H9 (cell line): Measurements from ENCODE around the gene LNPK. TPM values are rescaled to one million over a fixed set of nuclear protein-coding genes. Genes with fewer than 3 reads are reported as not detected.

Source experiments
- DNase-seq: peaks from one replicate; pipeline ENCODE4 v3.0.0-alpha.2; 2017
- H2AFZ ChIP-seq: one replicate; pipeline ENCODE4 v1.6.1; 2013; ENCODE audit warnings: mild to moderate bottlenecking, low read length, control low read depth, moderate library complexity
- H2AK5ac ChIP-seq: 2 replicates; pipeline ENCODE4 v1.6.1; 2013; ENCODE audit warnings: low read length, control low read depth, mixed read lengths; ENCODE audit not compliant: insufficient read length
- H2BK120ac ChIP-seq: one replicate; pipeline ENCODE4 v1.6.1; 2013; ENCODE audit warnings: low read depth, mild to moderate bottlenecking, low read length, control low read depth, inconsistent platforms; ENCODE audit not compliant: poor library complexity, severe bottlenecking
- H2BK12ac ChIP-seq: 2 replicates; pipeline ENCODE4 v1.6.1; 2013; ENCODE audit warnings: low read length, control low read depth, mixed read lengths, low read depth; ENCODE audit not compliant: insufficient read length
- H2BK15ac ChIP-seq: 2 replicates; pipeline ENCODE4 v1.6.1; 2013; ENCODE audit warnings: low read depth, low read length, control low read depth
- H2BK20ac ChIP-seq: one replicate; pipeline ENCODE4 v1.6.1; 2013; ENCODE audit warnings: low read depth, mild to moderate bottlenecking, low read length, control low read depth, inconsistent platforms; ENCODE audit not compliant: poor library complexity, severe bottlenecking
- H2BK5ac ChIP-seq: 2 replicates; pipeline ENCODE4 v1.6.1; 2013; ENCODE audit warnings: low read length, control low read depth, mixed read lengths; ENCODE audit not compliant: insufficient read length
- H3K14ac ChIP-seq: 2 replicates; pipeline ENCODE4 v1.6.1; 2013; ENCODE audit warnings: low read length, control low read depth; ENCODE audit not compliant: insufficient read depth
- H3K18ac ChIP-seq: 2 replicates; pipeline ENCODE4 v1.6.1; 2013; ENCODE audit warnings: low read depth, mild to moderate bottlenecking, mixed read lengths, low read length, control low read depth; ENCODE audit not compliant: insufficient read length
- H3K23ac ChIP-seq: 2 replicates; pipeline ENCODE4 v1.6.1; 2013; ENCODE audit warnings: low read length, control low read depth, mixed read lengths, low read depth; ENCODE audit not compliant: insufficient read length
- H3K23me2 ChIP-seq: 2 replicates; pipeline ENCODE4 v1.6.1; 2013; ENCODE audit warnings: low read depth, mild to moderate bottlenecking, mixed read lengths, low read length, control low read depth; ENCODE audit not compliant: insufficient read length, poor library complexity, severe bottlenecking
- H3K27ac ChIP-seq: 2 replicates; pipeline ENCODE4 v1.5.1; 2013; ENCODE audit warnings: low read length, control low read depth, mixed read lengths, low read depth; ENCODE audit not compliant: insufficient read length
- H3K27me3 ChIP-seq: 2 replicates; pipeline ENCODE4 v1.6.1; 2013; ENCODE audit warnings: low read length, control low read depth, inconsistent platforms; ENCODE audit not compliant: insufficient read depth
- H3K4ac ChIP-seq: 2 replicates; pipeline ENCODE4 v1.6.1; 2013; ENCODE audit warnings: low read depth, mild to moderate bottlenecking, control low read depth, inconsistent platforms, low read length, moderate library complexity
- H3K4me1 ChIP-seq: 2 replicates; pipeline ENCODE4 v1.6.1; 2013; ENCODE audit warnings: low read length, control low read depth, inconsistent platforms; ENCODE audit not compliant: insufficient read depth
- H3K4me2 ChIP-seq: 2 replicates; pipeline ENCODE4 v1.6.1; 2013; ENCODE audit warnings: low read length, control low read depth, mixed read lengths; ENCODE audit not compliant: insufficient read length, insufficient read depth
- H3K56ac ChIP-seq: 2 replicates; pipeline ENCODE4 v1.6.1; 2013; ENCODE audit warnings: low read depth, mild to moderate bottlenecking, mixed read lengths, low read length, control low read depth; ENCODE audit not compliant: insufficient read length
- H3K79me1 ChIP-seq: 2 replicates; pipeline ENCODE4 v1.6.1; 2013; ENCODE audit warnings: low read depth, mild to moderate bottlenecking, moderate library complexity, low read length, control low read depth, inconsistent platforms; ENCODE audit not compliant: insufficient read depth, poor library complexity, severe bottlenecking
- H3K79me2 ChIP-seq: 2 replicates; pipeline ENCODE4 v1.6.1; 2013; ENCODE audit warnings: low read length, control low read depth, inconsistent platforms; ENCODE audit not compliant: insufficient read depth
- H3K9ac ChIP-seq: 2 replicates; pipeline ENCODE4 v1.6.1; 2013; ENCODE audit warnings: low read length, control low read depth, mixed read lengths; ENCODE audit not compliant: insufficient read length; ENCODE audit errors: extremely low read depth
- H3K9me3 ChIP-seq: one replicate; pipeline ENCODE4 v1.6.1; 2013; ENCODE audit warnings: low read depth, low read length, inconsistent platforms; ENCODE audit not compliant: control insufficient read depth
- H3T11ph ChIP-seq: one replicate; pipeline ENCODE4 v1.6.1; 2013; ENCODE audit warnings: mild to moderate bottlenecking, low read length, control low read depth, inconsistent platforms
- H4K20me1 ChIP-seq: one replicate; pipeline ENCODE4 v1.6.1; 2013; ENCODE audit not compliant: control insufficient read depth, insufficient read length, insufficient read depth
- H4K5ac ChIP-seq: 2 replicates; pipeline ENCODE4 v1.6.1; 2013; ENCODE audit warnings: low read depth, mild to moderate bottlenecking, mixed read lengths, low read length, control low read depth; ENCODE audit not compliant: insufficient read length
- H4K8ac ChIP-seq: replicated peaks from 2 replicates; pipeline ENCODE4 v1.6.1; 2013; ENCODE audit warnings: low read length, control low read depth, mixed read lengths, low read depth; ENCODE audit not compliant: insufficient read length
- H4K91ac ChIP-seq: 2 replicates; pipeline ENCODE4 v1.6.1; 2013; ENCODE audit warnings: low read depth, mild to moderate bottlenecking, moderate library complexity, mixed read lengths, low read length, control low read depth; ENCODE audit not compliant: insufficient read length
- H3K27ac Mint-ChIP-seq, 3 experiments: 2 replicates in 2 of 3; 3 replicates in 1 of 3; pipeline ENCODE4 v1.8.0; 2020 to 2021; ENCODE audit warnings: mixed read lengths in 3 of 3, mild to moderate bottlenecking in 1 of 3, moderate library complexity in 1 of 3
- H3K27me3 Mint-ChIP-seq: 2 replicates; pipeline ENCODE4 v1.8.0; 2021; ENCODE audit warnings: low read depth, mild to moderate bottlenecking, moderate library complexity, mixed read lengths
- H3K36me3 Mint-ChIP-seq, 3 experiments: 2 replicates in 2 of 3; 3 replicates in 1 of 3; pipeline ENCODE4 v1.8.0; 2020 to 2021; ENCODE audit warnings: low read depth in 3 of 3, mixed read lengths in 3 of 3; ENCODE audit not compliant: insufficient read depth in 1 of 3
- H3K4me1 Mint-ChIP-seq, 2 experiments: 2 replicates each; pipeline ENCODE4 v1.8.0; 2020; ENCODE audit warnings: mixed read lengths in 2 of 2
- H3K4me3 Mint-ChIP-seq, 2 experiments: 2 replicates in 1 of 2; 3 replicates in 1 of 2; pipeline ENCODE4 v1.8.0; 2020 to 2021; ENCODE audit warnings: mild to moderate bottlenecking in 2 of 2, mixed read lengths in 2 of 2, moderate library complexity in 1 of 2
- H3K9me3 Mint-ChIP-seq, 2 experiments: 2 replicates in 1 of 2; 3 replicates in 1 of 2; pipeline ENCODE4 v1.8.0; 2020; ENCODE audit warnings: mild to moderate bottlenecking in 2 of 2, mixed read lengths in 2 of 2, moderate library complexity in 1 of 2
- WGBS: extraction: QIAGEN DNeasy Blood & Tissue Kit; methylation state at CpG from one replicate; pipeline ENCODE4 v1.1.7; 2013; ENCODE audit warnings: missing lambda C conversion rate, low lambda C conversion rate, mixed read lengths; ENCODE audit not compliant: insufficient read length; ENCODE audit errors: extremely low coverage; 5-methylcytosine and 5-hydroxymethylcytosine counted together
- total RNA-seq: library from RNA; stranded (reverse); gene quantifications from 2 replicates; pipeline ENCODE4 v1.2.1, GENCODE V29; 2021
- TF ChIP-seq, protein P1 (sequence below): fragments of 200-600 bp; sonication (generic); conservative IDR thresholded peaks from 3 replicates; pipeline ENCODE4 v1.8.0; 2021; ENCODE audit warnings: antibody characterized with exemption, mild to moderate bottlenecking

The LNPK gene
- total RNA-seq, 1 experiment from 2014 or later = 8.5 TPM

- Histone ChIP-seq H3K56ac (no peak overlapping the region), H3K27me3 (no peaks in the 10 kb centered on the region), H4K20me1 (no peaks in the 10 kb centered on the region), H3K79me1 (no peaks in the 10 kb centered on the region), H4K5ac (no peak overlapping the region), H3K18ac (no peak overlapping the region), H3K9me3 (no peaks in the 10 kb centered on the region), H3T11ph (no peak overlapping the region), H3K9ac (no peak overlapping the region), H2BK12ac (no peak overlapping the region), H3K4ac (no peak overlapping the region), H3K79me2 (no peaks in the 10 kb centered on the region), H2BK20ac (no peak overlapping the region), H3K23me2 (no peaks in the 10 kb centered on the region), H3K4me2 (no peak overlapping the region), H4K91ac (no peak overlapping the region), H2BK5ac (no peak overlapping the region), H3K14ac (no peak overlapping the region), H2BK120ac (no peak overlapping the region), H4K8ac (no peak overlapping the region), H2AFZ (no peak overlapping the region), H3K4me1 (no peaks in the 10 kb centered on the region), H2AK5ac (no peak overlapping the region), H3K23ac (no peak overlapping the region), H2BK15ac (no peak overlapping the region), H3K27ac (no peak overlapping the region)
- H3K27ac Mint-ChIP-seq = no peak overlapping the region
- no peak overlapping the region for H3K4me3 Mint-ChIP-seq
- no peaks in the 10 kb centered on the region; a peak in 2 of 5 replicates for H3K9me3 Mint-ChIP-seq
- TF ChIP-seq, protein P1, sequence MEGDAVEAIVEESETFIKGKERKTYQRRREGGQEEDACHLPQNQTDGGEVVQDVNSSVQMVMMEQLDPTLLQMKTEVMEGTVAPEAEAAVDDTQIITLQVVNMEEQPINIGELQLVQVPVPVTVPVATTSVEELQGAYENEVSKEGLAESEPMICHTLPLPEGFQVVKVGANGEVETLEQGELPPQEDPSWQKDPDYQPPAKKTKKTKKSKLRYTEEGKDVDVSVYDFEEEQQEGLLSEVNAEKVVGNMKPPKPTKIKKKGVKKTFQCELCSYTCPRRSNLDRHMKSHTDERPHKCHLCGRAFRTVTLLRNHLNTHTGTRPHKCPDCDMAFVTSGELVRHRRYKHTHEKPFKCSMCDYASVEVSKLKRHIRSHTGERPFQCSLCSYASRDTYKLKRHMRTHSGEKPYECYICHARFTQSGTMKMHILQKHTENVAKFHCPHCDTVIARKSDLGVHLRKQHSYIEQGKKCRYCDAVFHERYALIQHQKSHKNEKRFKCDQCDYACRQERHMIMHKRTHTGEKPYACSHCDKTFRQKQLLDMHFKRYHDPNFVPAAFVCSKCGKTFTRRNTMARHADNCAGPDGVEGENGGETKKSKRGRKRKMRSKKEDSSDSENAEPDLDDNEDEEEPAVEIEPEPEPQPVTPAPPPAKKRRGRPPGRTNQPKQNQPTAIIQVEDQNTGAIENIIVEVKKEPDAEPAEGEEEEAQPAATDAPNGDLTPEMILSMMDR = no peak
- DNase-seq = no peak
- no peaks in the 10 kb centered on the region for H3K27me3 Mint-ChIP-seq
- peaks cover 5% of the 10 kb centered on the region in 2 experiments; a peak in 3 of 4 replicates for H3K4me1 Mint-ChIP-seq
- WGBS = no CpG with 5 or more reads among the region's 1 CpG
- peaks cover 7 to 16% (median 9%) of the 10 kb centered on the region in 3 experiments; a peak in 6 of 7 replicates for H3K36me3 Mint-ChIP-seq
Measured at GRCh38 chr2:175973373-175973772, 28.7 kb downstream of the LNPK start.
